Large intestine (tissue), 3 donors: ENCODE results near the gene SCAMP3. TPM values are rescaled to one million over a fixed set of nuclear protein-coding genes. Genes with fewer than 3 reads are reported as not detected.
"Not testable (repeated sequence)": the region's sequence is repeated elsewhere in the genome, so short reads cannot be mapped to it uniquely, and the experiment has no call there.

Experiments used
- DNase-seq, 2 donors: peaks; one replicate each; pipeline versions ENCODE4 v3.0.0 to v3.0.0-alpha.2; 2013
- H3K27ac ChIP-seq: one replicate; pipeline ENCODE4 v1.5.1; 2013; ENCODE audit warnings: low read length
- H3K27me3 ChIP-seq: 2 replicates; pipeline ENCODE4 v1.6.1; 2013; ENCODE audit warnings: low read length; ENCODE audit not compliant: control insufficient read depth, insufficient read depth
- H3K36me3 ChIP-seq: 2 replicates; pipeline ENCODE4 v1.6.1; 2013; ENCODE audit warnings: low read length; ENCODE audit not compliant: control insufficient read depth, insufficient read depth
- H3K4me1 ChIP-seq: one replicate; pipeline ENCODE4 v1.6.1; 2013; ENCODE audit warnings: low read length; ENCODE audit not compliant: control insufficient read depth, insufficient read depth
- H3K4me3 ChIP-seq: one replicate; pipeline ENCODE4 v1.5.1; 2013; ENCODE audit warnings: low read length
- H3K9me3 ChIP-seq: one replicate; pipeline ENCODE4 v1.6.1; 2013; ENCODE audit warnings: mild to moderate bottlenecking, low read depth, low read length, moderate library complexity; ENCODE audit not compliant: control insufficient read depth
- WGBS: methylation state at CpG from one replicate; pipeline ENCODE4 v1.1.5; 2013; ENCODE audit warnings: low lambda C conversion rate; ENCODE audit not compliant: insufficient coverage; 5-methylcytosine and 5-hydroxymethylcytosine counted together
- polyA plus RNA-seq: library from polyadenylated mRNA; unstranded; fragments of 120-200 nt; gene quantifications from one replicate; pipeline ENCODE4 v1.2.1, GENCODE V29; 2013

SCAMP3 gene
- polyA plus RNA-seq, 1 donor, result 55.5 TPM

GRCh38 chr1:155247667-155248553 is 14.2 kb downstream of the SCAMP3 start:
- Histone ChIP-seq H3K4me3 (no peak overlapping the region), H3K27me3 (no peaks in the 10 kb centered on the region), H3K9me3 (peaks cover 4% of the 10 kb centered on the region), H3K4me1 (peaks cover 13% of the 10 kb centered on the region), H3K27ac (no peak overlapping the region), H3K36me3 (peaks cover 14% of the 10 kb centered on the region)
- no peak for DNase-seq
- no CpG with 5 or more reads among the region's 26 CpGs for WGBS

GRCh38 chr1:155246796-155247195 is 15.4 kb downstream of the SCAMP3 start:
- not testable (repeated sequence) for H3K9me3 ChIP-seq, H3K27ac ChIP-seq, DNase-seq, H3K4me3 ChIP-seq, H3K27me3 ChIP-seq
- peaks cover 13% of the 10 kb centered on the region for H3K4me1 ChIP-seq
- 100% methylated on average over 2 of the region's 3 CpGs for WGBS
- H3K36me3 ChIP-seq, result peaks cover 14% of the 10 kb centered on the region

- no peak for DNase-seq
- WGBS, result no CpG with 5 or more reads among the region's 8 CpGs
Observed at GRCh38 chr1:155245163-155245524, 17.0 kb downstream of the SCAMP3 start.

GRCh38 chr1:155244368-155245162 is 17.6 kb downstream of the SCAMP3 start:
- no CpG with 5 or more reads among the region's 53 CpGs for WGBS
- H3K9me3 ChIP-seq, result peaks cover 4% of the 10 kb centered on the region
- peak; percentile 96 to 98 for DNase-seq
- H3K27ac ChIP-seq, result peak overlapping the region; percentile 90
- no peaks in the 10 kb centered on the region for H3K27me3 ChIP-seq
- peak overlapping the region; percentile 75 for H3K4me3 ChIP-seq
- H3K4me1 ChIP-seq, result peaks cover 7% of the 10 kb centered on the region
- H3K36me3 ChIP-seq, result peaks cover 18% of the 10 kb centered on the region

More at GRCh38 chr1:155245163-155245524, 17.0 kb downstream of the SCAMP3 start:
- H3K36me3 ChIP-seq, result peaks cover 14% of the 10 kb centered on the region
- H3K9me3 ChIP-seq, result peaks cover 4% of the 10 kb centered on the region
- peaks cover 7% of the 10 kb centered on the region for H3K4me1 ChIP-seq
- no peaks in the 10 kb centered on the region for H3K27me3 ChIP-seq
- H3K4me3 ChIP-seq, result peak overlapping the region; percentile 75
- peak overlapping the region; percentile 90 for H3K27ac ChIP-seq

- Histone ChIP-seq H3K4me3 (no peak overlapping the region), H3K27ac (no peak overlapping the region), H3K4me1 (peaks cover 7% of the 10 kb centered on the region), H3K27me3 (no peaks in the 10 kb centered on the region), H3K36me3 (peaks cover 19% of the 10 kb centered on the region), H3K9me3 (peaks cover 4% of the 10 kb centered on the region)
- DNase-seq, result no peak
- no CpG with 5 or more reads among the region's 3 CpGs for WGBS
Observed at GRCh38 chr1:155242805-155243358, 19.3 kb downstream of the SCAMP3 start.

- Histone ChIP-seq H3K36me3 (peaks cover 16% of the 10 kb centered on the region), H3K4me1 (peaks cover 7% of the 10 kb centered on the region), H3K9me3 (peaks cover 4% of the 10 kb centered on the region), H3K27ac (no peak overlapping the region), H3K27me3 (no peaks in the 10 kb centered on the region), H3K4me3 (no peak overlapping the region)
- no CpG with 5 or more reads among the region's 4 CpGs for WGBS
- DNase-seq, result no peak
Observed at GRCh38 chr1:155241841-155242264, 20.3 kb downstream of the SCAMP3 start.

- Histone ChIP-seq H3K4me1 (peaks cover 7% of the 10 kb centered on the region), H3K9me3 (peaks cover 4% of the 10 kb centered on the region), H3K27me3 (no peaks in the 10 kb centered on the region), H3K27ac (no peak overlapping the region), H3K4me3 (peak overlapping the region; percentile 31), H3K36me3 (peaks cover 22% of the 10 kb centered on the region)
- WGBS, result 40% methylated on average over 1 of the region's 4 CpGs
- DNase-seq, result peak; percentile 71 to 84
Observed at GRCh38 chr1:155241069-155241679, 21.0 kb downstream of the SCAMP3 start.

- H3K4me3 ChIP-seq, result no peak overlapping the region
- H3K27me3 ChIP-seq, result no peaks in the 10 kb centered on the region
- peaks cover 28% of the 10 kb centered on the region for H3K36me3 ChIP-seq
- no peaks in the 10 kb centered on the region for H3K9me3 ChIP-seq
- no CpG with 5 or more reads among the region's 5 CpGs for WGBS
- DNase-seq, result no peak
- H3K4me1 ChIP-seq, result no peaks in the 10 kb centered on the region
- no peak overlapping the region for H3K27ac ChIP-seq
Observed at GRCh38 chr1:155236451-155236850, 25.7 kb downstream of the SCAMP3 start.

GRCh38 chr1:155235375-155235774 is 26.8 kb downstream of the SCAMP3 start:
- H3K36me3 ChIP-seq, result peaks cover 28% of the 10 kb centered on the region
- WGBS, result no CpG with 5 or more reads among the region's 9 CpGs
- not testable (repeated sequence) for H3K27me3 ChIP-seq, H3K27ac ChIP-seq, DNase-seq, H3K4me3 ChIP-seq, H3K9me3 ChIP-seq, H3K4me1 ChIP-seq

- H3K4me3 ChIP-seq, H3K4me1 ChIP-seq, H3K9me3 ChIP-seq, H3K27ac ChIP-seq, H3K27me3 ChIP-seq, DNase-seq: not testable (repeated sequence)
- H3K36me3 ChIP-seq, result peaks cover 18% of the 10 kb centered on the region
- no CpG with 5 or more reads among the region's 5 CpGs for WGBS
Observed at GRCh38 chr1:155233502-155233901, 28.7 kb downstream of the SCAMP3 start.
